Measurements from ENCODE around the gene BPTF. TPM values are rescaled to one million over a fixed set of nuclear protein-coding genes. Genes with fewer than 3 reads are reported as not detected.
A peak's percentile ranks its signal among the peaks of the same experiment; 100 is the strongest.
"Not testable (repeated sequence)": the region's sequence is repeated elsewhere in the genome, so short reads cannot be mapped to it uniquely, and the experiment has no call there.

Gene BPTF
- total RNA-seq, 1 experiment from 2014 or later: 61.8 TPM

DNA sequence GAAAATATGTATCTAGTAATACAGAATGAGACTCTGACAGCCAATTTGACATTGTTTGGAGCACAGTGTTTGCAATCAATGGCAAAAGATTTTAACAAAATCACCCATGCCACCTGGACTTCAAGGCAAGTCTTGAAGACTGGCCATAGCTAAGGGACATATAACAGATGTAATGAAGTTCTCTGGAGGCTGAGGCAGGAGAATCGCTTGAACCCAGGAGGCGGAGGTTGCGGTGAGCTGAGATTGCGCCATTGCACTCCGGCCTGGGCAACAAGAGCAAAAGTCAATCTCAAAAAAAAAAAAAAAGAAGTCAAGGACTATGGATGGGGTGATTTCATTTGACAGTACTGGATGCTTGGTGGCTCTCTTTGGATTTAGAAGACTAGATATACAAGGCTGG lies 5.6 kb upstream of the BPTF start:
- intact Hi-C loops (cut with micrococcal nuclease): loop anchor here (5.0 kb wide), 1 partner anchor 102 kb away; the partner anchor contains the start of gene NOL11
- Histone ChIP-seq H3K36me3 (ENCODE audit: low read depth, low read length) (no peaks in the 10 kb centered on the region), H3K9ac (ENCODE audit: low read length) (no peak overlapping the region), H3K4me3 (ENCODE audit: low read length) (no peak overlapping the region), H3K9me3 (ENCODE audit: low read length) (no peaks in the 10 kb centered on the region), H3K27ac (ENCODE audit: low read length) (no peak overlapping the region), H2AFZ (ENCODE audit: low read length) (no peak overlapping the region), H3K9me2 (replicated peaks; ENCODE audit: low read length) (no peaks in the 10 kb centered on the region), H3K27me3 (ENCODE audit: low read length) (no peaks in the 10 kb centered on the region), H3K4me1 (ENCODE audit: insufficient read depth, low read length) (peaks cover 5% of the 10 kb centered on the region; the same call in 1 of the 2 replicates), H3F3A (ENCODE audit: low read length, unreplicated experiment) (no peaks in the 10 kb centered on the region), H3K4me2 (ENCODE audit: low read length) (no peak overlapping the region), H4K20me1 (ENCODE audit: low read length) (no peaks in the 10 kb centered on the region), H3K79me2 (ENCODE audit: low read length) (no peaks in the 10 kb centered on the region)
- POLR2A ChIA-PET (ENCODE audit: unreplicated experiment): no interaction called here
- no peak for TF ChIP-seq EZH2phosphoT487 (IDR thresholded peaks at IDR 0.05; ENCODE audit: borderline replicate concordance, low read length)
- TF ChIP-seq EZH2 (IDR thresholded peaks at IDR 0.05; ENCODE audit: low read length, unreplicated experiment): no peak
- TF ChIP-seq, protein P1, sequence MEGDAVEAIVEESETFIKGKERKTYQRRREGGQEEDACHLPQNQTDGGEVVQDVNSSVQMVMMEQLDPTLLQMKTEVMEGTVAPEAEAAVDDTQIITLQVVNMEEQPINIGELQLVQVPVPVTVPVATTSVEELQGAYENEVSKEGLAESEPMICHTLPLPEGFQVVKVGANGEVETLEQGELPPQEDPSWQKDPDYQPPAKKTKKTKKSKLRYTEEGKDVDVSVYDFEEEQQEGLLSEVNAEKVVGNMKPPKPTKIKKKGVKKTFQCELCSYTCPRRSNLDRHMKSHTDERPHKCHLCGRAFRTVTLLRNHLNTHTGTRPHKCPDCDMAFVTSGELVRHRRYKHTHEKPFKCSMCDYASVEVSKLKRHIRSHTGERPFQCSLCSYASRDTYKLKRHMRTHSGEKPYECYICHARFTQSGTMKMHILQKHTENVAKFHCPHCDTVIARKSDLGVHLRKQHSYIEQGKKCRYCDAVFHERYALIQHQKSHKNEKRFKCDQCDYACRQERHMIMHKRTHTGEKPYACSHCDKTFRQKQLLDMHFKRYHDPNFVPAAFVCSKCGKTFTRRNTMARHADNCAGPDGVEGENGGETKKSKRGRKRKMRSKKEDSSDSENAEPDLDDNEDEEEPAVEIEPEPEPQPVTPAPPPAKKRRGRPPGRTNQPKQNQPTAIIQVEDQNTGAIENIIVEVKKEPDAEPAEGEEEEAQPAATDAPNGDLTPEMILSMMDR (conservative IDR thresholded peaks at IDR 0.05; ENCODE audit: low read depth, low read length): no peak
- ATAC-seq (no peak), DNase-seq (no peak)
- CTCF ChIA-PET: no interaction called here
- no TSS peak for BruUV-seq (replicated peaks)

DNA sequence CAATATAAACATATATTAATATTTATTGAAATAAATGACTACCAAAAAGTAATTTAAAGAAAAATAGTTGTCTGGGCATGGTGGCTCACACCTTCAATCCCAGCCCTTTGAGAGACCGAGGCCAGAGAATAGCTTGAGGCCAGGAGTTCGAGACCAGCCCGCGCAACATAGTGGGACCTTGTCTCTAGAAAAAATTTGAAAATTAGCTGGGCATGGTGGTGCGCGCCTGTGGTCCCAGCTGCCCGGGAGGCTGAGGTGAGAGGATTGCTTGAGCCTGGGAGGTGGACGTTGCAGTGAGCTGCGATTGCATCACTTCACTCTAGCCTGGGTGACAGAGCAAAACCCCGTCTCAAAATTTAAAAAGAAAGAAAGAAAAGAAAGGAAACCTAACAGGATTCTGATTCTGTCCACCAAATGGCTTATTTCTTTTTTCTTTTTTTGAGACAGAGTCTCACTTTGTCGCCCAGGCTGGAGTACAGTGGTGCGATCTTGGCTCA lies 3.4 kb upstream of the BPTF start:
- H3K9me3 ChIP-seq (ENCODE audit: low read length): no peaks in the 10 kb centered on the region
- no TSS peak for BruUV-seq (replicated peaks)
- H4K20me1 ChIP-seq (ENCODE audit: low read length): peaks cover 4% of the 10 kb centered on the region; the same call in 1 of the 2 replicates
- TF ChIP-seq EZH2phosphoT487 (IDR thresholded peaks at IDR 0.05; ENCODE audit: borderline replicate concordance, low read length): no peak
- TF ChIP-seq, protein P1 (conservative IDR thresholded peaks at IDR 0.05; ENCODE audit: low read depth, low read length): no peak
- no peak for TF ChIP-seq EZH2 (IDR thresholded peaks at IDR 0.05; ENCODE audit: low read length, unreplicated experiment)
- intact Hi-C loops (cut with micrococcal nuclease): loop anchor here (5.0 kb wide), 1 partner anchor 105 kb away; the partner anchor contains the start of gene NOL11
- DNase-seq: no peak
- peaks cover 5% of the 10 kb centered on the region; the same call in 1 of the 2 replicates for H3K4me1 ChIP-seq (ENCODE audit: insufficient read depth, low read length)
- H3F3A ChIP-seq (ENCODE audit: low read length, unreplicated experiment): no peaks in the 10 kb centered on the region
- H3K27me3 ChIP-seq (ENCODE audit: low read length): no peaks in the 10 kb centered on the region
- H3K36me3 ChIP-seq (ENCODE audit: low read depth, low read length): no peaks in the 10 kb centered on the region
- no peak overlapping the region for H3K4me2 ChIP-seq (ENCODE audit: low read length)
- H3K9ac ChIP-seq (ENCODE audit: low read length): no peak overlapping the region
- CTCF ChIA-PET: no interaction called here
- ATAC-seq: no peak
- H3K79me2 ChIP-seq (ENCODE audit: low read length): peaks cover 11% of the 10 kb centered on the region
- POLR2A ChIA-PET (ENCODE audit: unreplicated experiment): no interaction called here
- H2AFZ ChIP-seq (ENCODE audit: low read length): no peak overlapping the region
- no peak overlapping the region for H3K27ac ChIP-seq (ENCODE audit: low read length)
- H3K9me2 ChIP-seq (replicated peaks; ENCODE audit: low read length): no peaks in the 10 kb centered on the region
- H3K4me3 ChIP-seq (ENCODE audit: low read length): no peak overlapping the region

DNA sequence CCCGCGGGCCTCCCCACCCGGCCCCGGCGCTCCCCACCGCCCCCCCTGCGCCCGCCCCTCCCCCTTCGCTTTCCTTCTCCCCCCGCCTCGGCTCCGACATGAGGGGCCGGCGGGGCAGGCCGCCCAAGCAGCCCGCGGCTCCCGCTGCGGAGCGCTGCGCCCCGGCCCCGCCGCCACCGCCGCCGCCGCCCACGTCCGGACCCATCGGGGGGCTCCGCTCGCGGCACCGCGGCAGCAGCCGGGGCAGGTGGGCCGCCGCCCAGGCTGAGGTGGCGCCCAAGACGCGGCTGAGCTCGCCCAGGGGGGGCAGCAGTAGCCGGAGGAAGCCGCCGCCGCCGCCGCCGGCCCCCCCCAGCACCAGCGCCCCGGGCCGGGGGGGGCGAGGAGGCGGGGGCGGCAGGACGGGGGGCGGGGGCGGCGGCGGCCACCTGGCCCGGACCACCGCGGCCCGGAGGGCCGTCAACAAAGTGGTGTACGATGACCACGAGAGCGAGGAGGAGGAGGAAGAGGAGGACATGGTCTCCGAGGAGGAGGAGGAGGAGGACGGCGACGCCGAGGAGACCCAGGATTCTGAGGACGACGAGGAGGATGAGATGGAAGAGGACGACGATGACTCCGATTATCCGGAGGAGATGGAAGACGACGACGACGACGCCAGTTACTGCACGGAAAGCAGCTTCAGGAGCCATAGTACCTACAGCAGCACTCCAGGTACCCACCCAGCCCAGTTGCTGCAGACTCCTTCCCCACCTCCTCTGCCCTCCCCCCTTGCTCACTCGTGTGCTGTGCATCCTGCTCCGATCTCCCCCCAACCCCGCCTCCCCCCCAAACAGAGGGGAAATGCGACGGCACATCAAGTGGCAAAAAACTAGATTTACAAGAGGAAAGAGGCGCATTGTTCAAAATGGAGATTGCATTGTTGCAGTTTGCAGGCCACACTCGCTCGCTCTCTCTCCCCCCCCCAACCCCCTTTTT lies 611 bp downstream of the BPTF start:
- H3K4me1 ChIP-seq (ENCODE audit: insufficient read depth, low read length): peaks cover 29% of the 10 kb centered on the region
- H3F3A ChIP-seq (ENCODE audit: low read length, unreplicated experiment); H3K36me3 ChIP-seq (ENCODE audit: low read depth, low read length); POLR2A ChIA-PET (ENCODE audit: unreplicated experiment); H3K9me2 ChIP-seq (replicated peaks; ENCODE audit: low read length); H3K9me3 ChIP-seq (ENCODE audit: low read length); H3K27me3 ChIP-seq (ENCODE audit: low read length); BruUV-seq (replicated peaks): not testable (repeated sequence)
- ATAC-seq (peak; percentile 47), DNase-seq (peak; percentile 47)
- intact Hi-C loops (cut with micrococcal nuclease): loop anchor here (2.0 kb wide), 1 partner anchor 17 kb away; no protein-coding TSS in a partner anchor
- H4K20me1 ChIP-seq (ENCODE audit: low read length): peaks cover 36% of the 10 kb centered on the region
- H2AFZ ChIP-seq (ENCODE audit: low read length): 0 out of 2 replicates have a peak overlapping the region, but pooled peaks have one; percentile 27
- H3K4me2 ChIP-seq (ENCODE audit: low read length): peak overlapping the region; percentile 88
- peaks cover 50% of the 10 kb centered on the region for H3K79me2 ChIP-seq (ENCODE audit: low read length)
- H3K27ac ChIP-seq (ENCODE audit: low read length): peak overlapping the region; percentile 47
- H3K4me3 ChIP-seq (ENCODE audit: low read length): peak overlapping the region; percentile 90
- H3K9ac ChIP-seq (ENCODE audit: low read length): peak overlapping the region; percentile 93
- CTCF ChIA-PET: interaction anchor here (0.6 to 1.5 kb wide), 3 partner anchors 12 to 26 kb away, joined by 3 to 10 read pairs (median 3); no protein-coding TSS in a partner anchor
